GM18519 (cell line): ENCODE data around the gene CD68.
"Not testable (repeated sequence)": the region's sequence is repeated elsewhere in the genome, so short reads cannot be mapped to it uniquely, and the experiment has no call there.

Source experiments
- ATAC-seq: cut with Tn5 transposase; IDR thresholded peaks from one replicate; pipeline ENCODE4 v1.9.1; 2021; ENCODE audit warnings: mild to moderate bottlenecking, moderate library complexity; ENCODE audit not compliant: unreplicated experiment, low FRiP score

The CD68 gene

DNA sequence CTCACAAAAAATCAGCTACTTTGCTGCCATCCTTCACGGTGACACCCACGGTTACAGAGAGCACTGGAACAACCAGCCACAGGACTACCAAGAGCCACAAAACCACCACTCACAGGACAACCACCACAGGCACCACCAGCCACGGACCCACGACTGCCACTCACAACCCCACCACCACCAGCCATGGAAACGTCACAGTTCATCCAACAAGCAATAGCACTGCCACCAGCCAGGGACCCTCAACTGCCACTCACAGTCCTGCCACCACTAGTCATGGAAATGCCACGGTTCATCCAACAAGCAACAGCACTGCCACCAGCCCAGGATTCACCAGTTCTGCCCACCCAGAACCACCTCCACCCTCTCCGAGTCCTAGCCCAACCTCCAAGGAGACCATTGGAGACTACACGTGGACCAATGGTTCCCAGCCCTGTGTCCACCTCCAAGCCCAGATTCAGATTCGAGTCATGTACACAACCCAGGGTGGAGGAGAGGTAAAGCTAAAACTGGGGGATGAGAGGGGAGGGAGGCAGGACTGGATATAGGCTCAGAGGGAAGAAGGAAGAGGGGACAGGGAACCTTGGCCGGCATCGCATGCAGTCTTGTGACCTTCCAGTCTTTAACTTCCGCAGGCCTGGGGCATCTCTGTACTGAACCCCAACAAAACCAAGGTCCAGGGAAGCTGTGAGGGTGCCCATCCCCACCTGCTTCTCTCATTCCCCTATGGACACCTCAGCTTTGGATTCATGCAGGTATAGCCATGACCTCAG lies 581 bp downstream of the CD68 start:
- no peak for ATAC-seq

DNA sequence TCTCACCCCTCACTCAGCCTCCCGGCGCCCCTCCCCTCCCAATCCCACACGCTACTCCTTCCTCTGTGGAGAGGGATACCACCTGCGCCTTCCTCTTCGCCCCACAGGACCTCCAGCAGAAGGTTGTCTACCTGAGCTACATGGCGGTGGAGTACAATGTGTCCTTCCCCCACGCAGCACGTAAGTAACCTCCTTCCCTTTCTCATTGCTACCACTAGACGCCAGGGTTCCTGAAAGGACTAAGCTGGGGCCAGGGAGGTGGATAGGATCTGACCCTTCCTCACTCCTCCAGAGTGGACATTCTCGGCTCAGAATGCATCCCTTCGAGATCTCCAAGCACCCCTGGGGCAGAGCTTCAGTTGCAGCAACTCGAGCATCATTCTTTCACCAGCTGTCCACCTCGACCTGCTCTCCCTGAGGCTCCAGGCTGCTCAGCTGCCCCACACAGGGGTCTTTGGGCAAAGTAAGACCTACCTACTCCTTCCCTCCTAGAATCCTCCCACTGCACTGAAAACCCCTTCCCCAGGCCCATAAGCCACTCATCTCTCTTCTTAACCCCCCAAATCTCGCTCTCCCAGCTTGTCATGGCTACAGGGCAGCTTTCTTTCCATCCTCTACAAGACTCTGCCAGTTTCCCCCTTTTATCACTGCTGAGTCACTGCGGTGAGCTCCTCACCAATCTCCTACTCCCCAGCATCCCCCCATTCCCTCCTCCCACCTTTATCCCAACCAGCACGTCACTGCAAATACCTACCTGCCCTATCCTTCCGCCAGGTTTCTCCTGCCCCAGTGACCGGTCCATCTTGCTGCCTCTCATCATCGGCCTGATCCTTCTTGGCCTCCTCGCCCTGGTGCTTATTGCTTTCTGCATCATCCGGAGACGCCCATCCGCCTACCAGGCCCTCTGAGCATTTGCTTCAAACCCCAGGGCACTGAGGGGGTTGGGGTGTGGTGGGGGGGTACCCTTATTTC lies 1.5 kb downstream of the CD68 start:
- ATAC-seq: no peak

DNA sequence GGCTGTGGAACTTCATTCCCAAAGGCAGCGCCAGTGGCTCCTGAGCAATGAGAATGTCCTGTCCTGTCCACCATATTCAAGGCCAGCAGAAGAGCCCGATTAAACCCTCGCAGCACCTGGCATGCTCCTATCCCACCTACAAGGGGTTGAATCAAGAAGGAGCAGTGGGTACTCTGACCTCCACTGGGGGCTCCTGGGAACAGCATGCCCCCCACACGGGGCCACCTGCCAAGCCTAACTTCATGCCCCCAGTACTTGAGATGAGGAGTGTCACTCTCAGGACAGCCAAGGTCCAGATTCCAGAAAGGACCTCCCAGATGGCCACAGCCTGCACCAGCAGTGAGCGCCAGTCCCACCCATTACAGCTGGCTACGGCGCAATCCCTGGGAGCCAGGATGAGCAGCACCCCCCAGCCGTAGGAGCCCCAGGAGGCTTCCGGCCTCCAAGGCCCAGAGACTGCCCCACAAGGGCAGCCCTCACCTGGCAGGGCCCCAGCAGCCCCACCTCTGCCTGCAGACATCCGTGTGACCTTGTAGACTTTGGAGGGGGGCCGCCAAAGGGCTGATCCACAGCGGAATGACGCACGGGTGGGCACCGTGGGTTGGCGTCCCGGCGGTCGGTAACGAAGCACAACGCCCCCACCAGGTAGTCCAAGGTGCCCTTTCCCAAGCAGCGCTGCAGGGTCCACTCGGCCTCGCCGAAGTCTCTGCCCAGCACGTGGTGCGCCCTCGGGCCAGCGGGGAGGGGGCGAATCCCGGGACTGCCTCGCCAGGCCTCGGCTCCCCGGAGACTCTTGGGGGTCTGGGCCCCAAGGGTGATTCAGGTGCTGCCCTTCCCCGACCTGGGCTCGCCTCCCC lies 3.2 kb downstream of the CD68 start:
- no peak for ATAC-seq

DNA sequence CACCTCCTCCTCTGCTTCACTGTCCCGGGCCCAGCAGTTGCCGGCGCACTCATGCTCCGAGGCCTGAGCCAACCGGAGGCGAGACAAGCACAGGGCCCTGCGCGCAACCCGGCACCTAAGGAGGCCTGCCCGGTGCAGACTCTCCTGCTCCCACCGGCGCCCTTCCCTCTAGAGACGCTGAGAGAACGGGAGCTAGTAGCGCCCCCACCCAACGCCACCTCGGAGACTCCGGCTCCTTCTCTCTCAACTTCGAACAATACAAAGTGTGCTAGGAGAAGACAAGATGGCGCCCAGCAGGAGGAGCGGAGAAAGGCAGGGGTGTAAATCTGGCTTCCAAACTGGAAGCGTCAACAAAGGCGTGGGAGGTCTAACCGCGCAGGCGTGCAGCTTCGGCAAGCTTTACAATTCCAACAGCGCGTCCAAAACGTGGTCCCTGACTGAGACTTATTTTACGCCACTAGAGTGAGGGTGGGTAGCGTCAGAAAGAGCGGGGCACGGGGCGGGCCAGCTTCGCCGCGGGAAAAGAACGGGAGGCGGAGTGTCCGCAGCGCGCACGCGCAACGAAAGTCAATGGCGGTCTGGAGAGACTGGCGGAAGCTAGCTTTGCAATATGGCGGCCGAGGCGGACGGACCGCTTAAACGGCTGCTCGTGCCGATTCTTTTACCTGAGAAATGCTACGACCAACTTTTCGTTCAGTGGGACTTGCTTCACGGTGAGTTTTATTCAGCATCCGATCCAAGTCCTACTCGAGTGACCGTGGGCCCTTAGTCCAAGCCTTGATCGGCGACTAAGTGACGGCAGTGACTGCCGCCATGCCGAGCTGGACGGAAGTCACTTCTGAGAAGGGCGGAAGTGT lies 4.0 kb downstream of the CD68 start, which contains the start of gene MPDU1:
Gene MPDU1, plus strand, starts transcription at position 600 of the 857 bp plus-strand sequence. Its CDS starts 11 bp downstream, at position 611.
- ATAC-seq: peak; percentile 38

DNA sequence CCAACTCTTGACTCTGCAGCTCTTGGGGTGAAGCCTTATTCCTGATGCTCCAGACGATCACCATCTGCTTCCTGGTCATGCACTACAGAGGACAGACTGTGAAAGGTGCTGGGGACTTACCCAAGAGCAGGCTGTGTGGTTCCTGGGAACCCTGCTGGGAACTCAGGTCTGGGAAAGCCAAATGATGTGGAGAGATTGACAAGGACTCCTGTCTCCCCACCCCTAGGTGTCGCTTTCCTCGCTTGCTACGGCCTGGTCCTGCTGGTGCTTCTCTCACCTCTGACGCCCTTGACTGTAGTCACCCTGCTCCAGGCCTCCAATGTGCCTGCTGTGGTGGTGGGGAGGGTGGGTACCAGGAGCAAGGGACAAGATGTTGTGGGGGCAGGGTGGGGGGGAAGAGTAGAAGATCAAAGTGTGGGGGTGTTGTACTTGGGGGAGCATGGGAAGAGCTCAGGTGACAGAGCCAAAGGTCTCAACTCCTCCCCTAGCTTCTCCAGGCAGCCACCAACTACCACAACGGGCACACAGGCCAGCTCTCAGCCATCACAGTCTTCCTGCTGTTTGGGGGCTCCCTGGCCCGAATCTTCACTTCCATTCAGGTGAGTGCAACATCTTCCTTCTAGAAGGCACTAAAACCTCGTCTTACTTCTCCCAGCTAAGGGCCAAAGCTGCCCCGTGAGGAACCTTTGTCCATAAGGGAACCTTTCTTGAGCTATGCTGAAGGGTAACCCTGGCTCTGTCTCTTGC lies 7.4 kb downstream of the CD68 start:
- ATAC-seq: no peak

DNA sequence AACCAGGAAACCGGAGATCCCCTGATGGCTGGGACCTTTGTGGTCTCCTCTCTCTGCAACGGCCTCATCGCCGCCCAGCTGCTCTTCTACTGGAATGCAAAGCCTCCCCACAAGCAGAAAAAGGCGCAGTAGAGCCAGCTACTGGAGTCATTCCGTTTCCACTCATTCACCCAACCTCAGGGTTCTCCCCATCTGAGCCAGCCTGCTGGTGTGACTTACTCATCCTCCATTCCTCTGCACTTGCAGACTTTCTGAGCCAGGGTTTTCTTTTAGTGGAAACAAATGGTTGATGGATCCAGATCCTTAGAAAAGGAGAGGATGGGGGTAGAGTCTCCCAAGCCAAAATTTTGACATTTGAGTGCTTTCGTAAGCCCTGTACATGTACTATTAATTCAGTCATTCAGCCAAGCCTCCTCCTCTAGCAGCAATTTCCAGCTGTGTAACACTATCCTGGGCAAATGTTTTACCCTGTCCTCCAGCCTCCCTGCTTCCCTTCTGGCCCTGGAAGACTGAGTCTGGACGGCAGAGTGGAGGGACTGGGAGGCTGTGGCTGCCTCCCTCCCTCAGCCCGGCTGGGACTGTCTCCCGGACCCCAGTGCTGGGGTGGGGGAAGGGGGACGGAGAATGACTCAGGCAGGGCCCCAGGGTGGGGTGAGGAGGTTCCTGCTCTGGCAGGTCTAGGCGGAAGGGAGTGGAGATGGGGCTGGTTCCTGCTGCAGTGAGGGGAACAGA lies 8.1 kb downstream of the CD68 start:
- no peak for ATAC-seq

DNA sequence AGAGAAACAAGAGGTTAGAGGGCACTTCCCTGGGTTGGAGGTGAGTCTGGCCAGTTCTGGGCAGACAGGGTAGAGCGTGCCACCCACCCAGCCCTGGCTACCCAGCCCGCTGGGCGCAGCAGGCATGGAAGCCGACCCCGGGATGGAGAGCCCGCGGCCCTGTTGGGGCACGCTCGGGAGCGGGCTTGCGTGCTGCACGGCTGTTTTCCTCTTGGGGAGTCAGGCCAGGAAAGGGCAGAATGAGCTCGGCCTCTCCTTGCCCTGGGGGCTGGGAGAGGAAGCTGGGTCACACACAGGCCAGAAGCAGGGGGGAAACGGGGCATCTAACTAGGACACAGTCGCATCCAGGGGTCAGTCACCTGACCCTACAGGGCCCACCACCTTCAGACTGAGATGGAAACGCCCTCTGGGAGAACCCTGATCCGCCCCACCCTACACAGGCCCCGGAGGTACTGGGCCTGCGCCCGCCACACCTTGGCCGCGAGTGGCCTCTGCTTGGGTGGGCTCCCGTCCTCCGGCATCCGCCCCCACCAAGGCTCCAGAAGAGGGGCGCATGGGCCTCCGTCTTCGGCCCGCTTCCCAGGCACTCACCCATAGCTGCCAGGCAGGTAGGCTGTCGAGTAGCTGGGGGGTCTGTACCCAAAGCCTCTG lies 9.2 kb downstream of the CD68 start:
- no peak for ATAC-seq

DNA sequence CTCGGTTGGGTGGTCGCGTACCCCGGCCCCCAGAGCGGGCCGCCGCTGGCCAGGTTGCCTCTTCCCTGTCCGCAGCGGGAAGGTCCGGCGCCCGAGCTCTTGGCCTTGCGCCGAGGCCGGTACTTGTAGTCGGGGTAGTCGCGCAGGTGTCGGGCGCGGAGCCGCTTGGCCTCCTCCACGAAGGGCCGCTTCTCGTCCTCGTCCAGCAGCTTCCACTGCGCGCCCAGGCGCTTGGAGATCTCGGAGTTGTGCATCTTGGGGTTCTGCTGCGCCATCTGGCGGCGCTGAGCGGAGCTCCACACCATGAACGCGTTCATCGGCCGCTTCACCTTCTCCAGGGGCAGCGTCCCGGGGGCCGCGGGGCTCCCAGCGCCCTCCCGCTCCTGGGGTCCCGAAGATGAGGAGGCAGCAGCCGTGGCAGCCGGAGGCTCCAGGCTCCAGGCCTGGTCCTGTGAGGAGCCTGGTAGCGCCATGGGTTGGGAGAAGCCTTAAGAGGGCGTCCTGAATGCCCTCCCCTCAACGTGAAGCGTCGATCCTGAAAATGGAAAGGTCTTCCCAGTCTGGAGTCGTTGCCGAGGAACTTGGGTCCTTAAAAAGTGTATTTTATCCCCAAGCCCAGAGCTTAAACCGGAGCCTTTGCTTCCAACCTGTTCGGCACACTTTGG lies 9.9 kb downstream of the CD68 start:
- no peak for ATAC-seq

DNA sequence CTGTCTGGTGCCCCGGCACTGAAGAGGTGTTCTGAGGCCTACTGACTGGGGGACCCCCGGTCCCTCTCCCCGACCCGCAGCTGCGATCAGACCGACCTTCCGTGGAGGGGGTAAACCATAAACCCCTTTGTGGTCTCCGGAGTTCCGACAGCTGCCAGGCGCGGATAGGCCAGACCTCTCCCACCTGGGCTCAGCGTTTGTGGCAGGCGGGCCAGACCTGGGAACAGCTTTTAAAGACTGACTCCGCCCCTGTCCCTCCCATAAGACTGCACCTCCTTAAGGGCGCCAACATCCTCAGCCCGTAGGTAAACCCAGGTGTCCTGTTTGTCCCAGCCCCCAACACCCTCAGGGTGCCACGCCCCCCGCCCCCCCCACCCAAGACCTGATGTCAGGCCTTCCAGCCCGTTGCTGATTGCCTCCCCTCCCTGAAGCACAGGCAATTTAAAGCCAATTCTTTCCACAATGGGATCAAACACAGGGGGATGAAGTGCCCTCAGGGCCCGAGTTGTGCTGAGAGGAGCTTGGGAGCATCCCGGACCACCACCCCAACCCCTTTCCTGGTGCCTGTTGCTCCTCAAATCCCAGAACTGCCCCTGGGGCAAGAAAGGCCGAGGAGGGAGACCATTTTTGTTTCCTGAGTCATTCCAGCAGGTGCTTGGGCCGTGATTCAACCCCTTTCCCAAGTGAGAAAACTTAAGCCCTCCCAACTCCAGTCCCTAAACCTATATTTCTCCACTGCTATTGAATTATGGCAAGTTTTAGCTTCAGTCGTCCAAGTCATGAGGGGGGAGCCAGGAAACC lies 10.7 kb downstream of the CD68 start, which contains the start of gene SOX15:
Gene SOX15, minus strand, starts transcription at position 204 of the 801 bp plus-strand sequence. CDS start 418 bp downstream, outside the sequence.
- no peak for ATAC-seq

DNA sequence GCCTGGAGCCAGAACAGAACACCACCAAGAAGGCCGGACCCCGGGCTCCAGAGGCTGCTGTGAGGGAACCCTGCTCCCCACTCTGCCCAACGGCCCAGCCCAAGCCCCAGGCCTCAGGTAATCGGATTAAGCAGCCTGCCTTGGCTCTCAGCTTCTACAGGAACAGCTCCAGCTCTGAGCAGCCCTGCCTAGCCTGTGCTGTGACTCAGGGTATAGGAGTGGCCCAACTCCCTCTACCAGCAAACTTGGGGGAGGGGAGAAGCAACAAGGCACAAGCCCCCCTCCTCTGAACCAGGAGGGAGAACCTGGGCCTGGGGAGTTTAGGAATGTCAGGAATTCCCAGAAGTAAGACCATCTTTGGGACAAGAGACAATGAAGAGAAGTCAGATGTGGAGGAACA lies 11.3 kb downstream of the CD68 start:
- ATAC-seq: no peak

DNA sequence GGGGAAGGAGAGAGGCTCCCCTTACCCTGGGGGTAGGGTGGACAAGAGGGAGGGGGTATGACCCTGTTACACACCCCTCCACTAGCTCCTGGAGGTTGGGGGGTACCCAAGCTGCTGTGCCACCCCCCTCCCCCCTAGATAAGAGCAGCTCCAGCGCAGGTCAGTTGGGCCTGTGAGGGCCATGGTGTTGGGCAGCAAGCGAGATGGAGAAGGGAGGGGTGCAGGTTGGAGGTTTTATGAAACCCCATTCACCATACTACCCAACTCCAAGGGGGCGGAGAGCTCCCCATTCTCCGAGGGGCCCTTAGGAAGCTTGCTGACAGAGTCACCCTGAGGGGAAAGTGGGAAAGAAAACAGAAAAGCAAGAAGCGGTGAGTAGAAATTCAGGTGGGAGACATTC lies 12.2 kb downstream of the CD68 start:
- ATAC-seq: no peak

DNA sequence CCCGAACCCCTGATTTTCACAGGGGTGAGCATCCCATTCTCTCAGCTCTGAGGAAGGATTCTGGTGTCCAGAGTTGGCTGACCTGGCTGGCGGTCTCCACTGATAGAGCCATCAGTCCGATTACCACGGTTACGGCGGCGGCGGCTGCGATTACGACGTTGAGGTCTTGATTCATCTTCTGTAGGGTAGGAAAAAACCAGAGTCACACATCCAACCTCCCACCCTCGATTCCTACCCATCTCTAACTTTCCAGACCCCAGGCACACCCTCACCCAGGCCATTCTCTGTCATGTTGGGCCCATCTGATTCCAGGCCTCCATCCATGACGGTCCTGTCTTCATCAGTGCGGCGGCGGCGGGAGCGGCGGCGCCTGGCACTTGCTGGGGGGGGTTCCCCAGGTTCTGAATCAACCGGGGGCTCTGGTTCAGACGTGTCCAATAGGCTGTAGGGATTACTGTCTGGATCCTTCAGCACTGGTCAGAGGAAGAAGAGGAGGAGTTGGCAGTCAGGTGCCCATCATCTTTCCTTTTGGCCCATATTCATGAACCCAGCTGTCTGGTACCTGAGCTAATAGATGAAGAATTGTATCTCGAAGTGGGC lies 13.1 kb downstream of the CD68 start:
- ATAC-seq: no peak

DNA sequence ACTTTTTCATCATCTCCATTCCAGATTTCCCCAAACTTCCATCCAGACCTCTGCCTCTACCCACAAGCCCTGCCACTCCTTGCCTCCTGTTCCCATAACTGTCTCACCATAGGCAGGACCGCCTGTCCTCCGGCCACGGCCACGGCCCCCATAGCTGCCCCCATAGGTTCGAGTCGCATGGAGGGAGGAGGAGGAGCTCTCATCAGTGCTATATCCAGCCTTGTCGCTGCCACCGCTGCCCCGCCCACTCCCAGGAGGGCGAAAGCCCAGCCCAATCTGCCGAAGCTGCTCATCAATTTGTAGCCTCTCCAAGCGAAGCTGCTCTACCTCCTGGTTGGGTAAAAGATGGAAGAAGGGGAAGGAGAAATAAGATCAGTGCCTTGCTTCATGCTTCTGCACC lies 13.9 kb downstream of the CD68 start:
- ATAC-seq: no peak

DNA sequence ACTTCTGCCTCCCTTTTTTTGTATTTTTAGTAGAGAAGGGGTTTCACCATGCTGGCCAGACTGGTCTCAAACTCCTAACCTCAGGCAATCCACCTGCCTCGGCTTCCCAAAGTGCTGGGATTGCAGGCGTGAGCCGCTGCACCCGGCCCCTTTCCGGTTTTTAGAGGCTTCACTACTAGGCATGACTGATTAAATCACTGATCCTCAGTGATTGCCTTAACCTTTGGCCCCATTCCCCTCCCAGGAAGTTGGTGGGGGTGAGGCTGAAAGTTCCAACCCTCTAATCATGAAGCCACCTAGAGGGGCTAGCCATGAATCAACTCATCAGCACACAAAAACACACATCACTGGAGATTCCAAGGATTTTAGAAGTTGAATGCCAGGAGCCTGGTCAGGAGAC lies 18.1 kb downstream of the CD68 start:
- ATAC-seq: not testable (repeated sequence)

DNA sequence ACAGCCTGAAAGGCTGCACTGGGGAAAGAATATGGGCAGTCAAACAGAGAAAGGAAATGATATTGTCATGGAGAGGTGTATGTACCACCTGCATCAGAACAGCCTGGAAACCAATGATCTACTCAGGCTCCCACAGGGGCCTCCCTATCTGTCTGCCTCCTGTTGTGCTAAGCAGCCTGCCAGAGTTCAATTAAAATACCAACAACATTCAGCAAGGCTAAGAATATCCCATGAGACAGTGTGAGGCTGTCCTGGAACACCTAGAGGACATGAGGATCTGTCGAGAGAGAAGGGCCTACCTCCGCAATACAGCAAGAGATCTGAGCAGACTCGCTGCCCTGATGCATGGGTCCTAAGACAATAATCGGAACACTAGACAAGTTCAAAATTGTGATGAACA lies 26.8 kb downstream of the CD68 start:
- ATAC-seq: no peak

DNA sequence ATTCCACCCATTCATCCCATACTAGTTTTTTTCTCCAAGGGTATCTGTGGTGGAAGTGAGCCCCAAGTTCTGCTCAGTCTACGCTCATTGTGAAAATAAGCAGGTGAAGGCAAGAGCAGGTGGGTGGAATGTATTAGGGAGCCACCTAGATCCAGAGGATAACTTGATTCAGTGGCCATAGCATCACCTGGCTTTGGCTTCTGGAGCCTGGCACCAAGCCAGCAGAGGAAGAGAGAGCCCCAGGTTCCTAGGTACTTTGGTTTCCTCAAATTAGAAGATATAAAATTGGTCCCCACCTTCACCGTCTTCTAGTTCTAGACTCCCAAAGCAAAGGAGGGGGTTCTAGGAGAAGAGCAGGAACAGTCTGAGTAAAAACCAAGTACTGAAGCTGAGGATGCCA lies 31.2 kb downstream of the CD68 start:
- ATAC-seq: no peak
